Kidney epithelial cell (primary cell): ENCODE data around the gene TYMP. TPM values are rescaled to one million over a fixed set of nuclear protein-coding genes. Genes with fewer than 3 reads are reported as not detected.

Experiments
- DNase-seq: peaks from one replicate; pipeline ENCODE4 v3.0.0-alpha.2; 2010; ENCODE audit warnings: low read depth
- H3K27me3 ChIP-seq: 2 replicates; pipeline ENCODE4 v1.6.0; 2011; ENCODE audit warnings: low read length; ENCODE audit not compliant: control insufficient read depth, insufficient read depth
- H3K36me3 ChIP-seq: 2 replicates; pipeline ENCODE4 v1.5.1; 2011; ENCODE audit warnings: low read length; ENCODE audit not compliant: control insufficient read depth, insufficient read depth
- H3K4me3 ChIP-seq: 2 replicates; pipeline ENCODE4 v1.5.1; 2011; ENCODE audit warnings: low read depth, mild to moderate bottlenecking, control low read depth, low read length
- CTCF ChIP-seq: IDR thresholded peaks from 2 replicates; pipeline ENCODE4 v1.5.1; 2011; ENCODE audit warnings: mild to moderate bottlenecking, moderate library complexity, low read length, control low read depth, inconsistent platforms; ENCODE audit not compliant: insufficient read depth, poor library complexity, severe bottlenecking
- total RNA-seq: library from RNA; depleted of rRNA; stranded (reverse); fragments of >200 nt; gene quantifications from 2 replicates; pipeline ENCODE4 v1.2.3, GENCODE V29; 2015

The TYMP gene
- total RNA-seq, 1 donor from 2014 or later: 53.1 TPM

- no peak overlapping the region for H3K4me3 ChIP-seq
- DNase-seq: no peak
- peaks cover 5% of the 10 kb centered on the region for H3K27me3 ChIP-seq
- TF ChIP-seq CTCF: no peak
- H3K36me3 ChIP-seq: no peaks in the 10 kb centered on the region
Measured at GRCh38 chr22:50560034-50560433, 30.2 kb upstream of the TYMP start.

DNA sequence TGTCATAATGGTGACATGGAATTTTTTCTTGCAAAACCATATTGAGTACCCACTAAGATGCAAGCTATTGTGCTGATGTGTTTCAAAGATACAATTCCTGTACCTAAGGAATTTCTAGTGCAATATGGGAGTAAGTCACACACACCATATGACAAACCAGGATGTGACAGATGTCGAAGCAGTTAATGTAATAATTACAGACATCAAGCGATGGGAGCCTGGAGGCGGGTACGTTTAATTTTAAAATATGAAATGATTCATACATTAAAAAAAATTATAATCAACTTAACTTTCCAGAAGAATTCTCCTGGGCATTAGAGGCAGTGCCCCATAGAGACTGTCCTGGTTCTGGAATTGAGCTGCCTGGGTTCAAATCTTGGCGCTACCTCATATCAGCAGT lies 26.9 kb upstream of the TYMP start:
- Histone ChIP-seq H3K4me3 (no peak overlapping the region), H3K36me3 (no peaks in the 10 kb centered on the region), H3K27me3 (peaks cover 4% of the 10 kb centered on the region)
- DNase-seq: no peak
- no peak for TF ChIP-seq CTCF

GRCh38 chr22:50553310-50553709 lies 23.5 kb upstream of the TYMP start:
- Histone ChIP-seq H3K27me3 (peaks cover 29% of the 10 kb centered on the region), H3K4me3 (no peak overlapping the region), H3K36me3 (no peaks in the 10 kb centered on the region)
- DNase-seq: no peak
- no peak for TF ChIP-seq CTCF

- no peak for DNase-seq
- no peak for TF ChIP-seq CTCF
- H3K36me3 ChIP-seq: no peaks in the 10 kb centered on the region
Measured at GRCh38 chr22:50551160-50551752, 21.4 kb upstream of the TYMP start.

DNA sequence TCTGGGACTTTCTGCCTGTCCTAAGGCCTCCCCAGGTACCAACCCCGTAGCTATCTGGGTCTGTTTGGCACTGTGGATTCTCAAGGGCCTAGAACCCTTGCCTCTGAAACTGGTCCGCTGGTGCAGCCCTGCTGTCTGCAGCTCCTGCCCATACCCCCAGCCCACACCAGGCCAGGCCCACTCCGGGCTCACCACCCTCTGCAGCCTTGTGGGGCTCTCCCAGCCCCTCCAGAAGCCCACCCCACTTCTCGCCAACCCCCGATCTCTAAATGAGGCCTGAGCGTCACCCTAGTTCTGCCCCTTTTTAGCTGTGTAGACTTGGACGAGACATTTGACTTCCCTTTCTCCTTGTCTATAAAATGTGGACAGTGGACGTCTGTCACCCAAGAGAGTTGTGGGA lies 20.6 kb upstream of the TYMP start:
- no peaks in the 10 kb centered on the region for H3K36me3 ChIP-seq
- no peak for DNase-seq
- H3K27me3 ChIP-seq: peaks cover 55% of the 10 kb centered on the region
- TF ChIP-seq CTCF: no peak
- H3K4me3 ChIP-seq: no peak overlapping the region

More at GRCh38 chr22:50551160-50551752, 21.4 kb upstream of the TYMP start:
- Histone ChIP-seq H3K27me3 (peaks cover 47% of the 10 kb centered on the region), H3K4me3 (no peak overlapping the region)
